SH-SY5Y (cell line): ENCODE data around the gene ERMN.

Experiments
- GATA2 ChIP-seq: IDR thresholded peaks from 2 replicates; pipeline ENCODE4 v1.6.1; 2011; ENCODE audit warnings: mild to moderate bottlenecking, low read depth, low read length
- GATA3 ChIP-seq: IDR thresholded peaks from 2 replicates; pipeline ENCODE4 v1.6.1; 2011; ENCODE audit warnings: low read depth, mild to moderate bottlenecking, low read length, moderate library complexity

DNA sequence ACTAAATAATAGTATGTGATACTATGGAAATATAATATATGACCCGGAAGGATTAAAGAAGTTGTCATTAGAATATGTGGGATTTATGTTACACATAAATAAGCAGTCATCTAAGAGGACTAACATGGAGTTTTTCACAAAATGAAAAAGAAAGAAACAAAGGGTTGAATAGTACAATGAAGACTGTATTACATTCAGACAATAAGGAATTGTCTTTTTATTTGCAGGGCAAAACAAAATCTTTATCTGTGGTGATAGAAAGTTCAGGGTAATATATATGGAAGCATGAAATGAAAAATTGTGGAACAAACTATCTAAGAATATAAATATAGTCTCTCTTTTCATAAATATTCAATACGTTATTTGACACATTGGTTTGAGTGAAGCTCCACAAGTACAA is 5.8 kb downstream of the ERMN start:
- no peak for TF ChIP-seq GATA2
- TF ChIP-seq GATA3 = no peak
